Endothelial cell of umbilical vein (primary cell): ENCODE data around the gene ANKUB1. TPM values are rescaled to one million over a fixed set of nuclear protein-coding genes. Genes with fewer than 3 reads are reported as not detected.

Experiments
- BruUV-seq: library from RNA; stranded (reverse); fragments of 400-500 nt; replicated peaks from 2 replicates; lab custom pipeline; 2021; lab: Mats Ljungman, UMichigan
- CTCF ChIA-PET: fragments of 300-600, 350-600 bp; sonication (Branson Sonifier 250); formaldehyde crosslinking; loops from one replicate; lab custom pipeline; 2021; ENCODE audit warnings: antibody characterized with exemption, inconsistent platforms; lab: Charles Lee
- POLR2A ChIA-PET: fragments of 300-600, 350-600 bp; sonication (Branson Sonifier 250); formaldehyde crosslinking; loops from one replicate; lab custom pipeline; 2021; ENCODE audit warnings: antibody characterized with exemption, inconsistent platforms; lab: Charles Lee
- DNase-seq: peaks from one replicate; pipeline ENCODE4 v3.0.0-alpha.2; 2011; ENCODE audit warnings: low read depth, low spot score
- FAIRE-seq: peaks from 2 replicates; lab custom pipeline; 2011; peaks lifted over from hg19 to GRCh38; lab: Jason Lieb, UNC
- H2AFZ ChIP-seq: 2 replicates; pipeline ENCODE4 v1.6.0; 2012; ENCODE audit warnings: low read depth, low read length, control low read depth, inconsistent platforms
- H3K27ac ChIP-seq: 2 replicates; pipeline ENCODE4 v1.5.1; 2011; ENCODE audit warnings: low read depth, mild to moderate bottlenecking, control low read depth, low read length, moderate library complexity; ENCODE audit not compliant: insufficient read depth
- H3K27me3 ChIP-seq, 2 experiments: 2 replicates each; pipeline versions ENCODE4 v1.6.0 to v1.6.1; 2011; ENCODE audit warnings: low read length in 2 of 2, mixed read lengths in 1 of 2; ENCODE audit not compliant: control insufficient read depth in 2 of 2, insufficient read depth in 2 of 2
- H3K36me3 ChIP-seq, 2 experiments: 2 replicates in 1 of 2; 3 replicates in 1 of 2; pipeline ENCODE4 v1.5.1; 2011; ENCODE audit warnings: low read length in 2 of 2, mild to moderate bottlenecking in 1 of 2, moderate library complexity in 1 of 2; ENCODE audit not compliant: control insufficient read depth in 2 of 2, insufficient read depth in 2 of 2; ENCODE audit errors: extremely low read depth in 1 of 2
- H3K4me1 ChIP-seq: 3 replicates; pipeline ENCODE4 v1.5.1; 2011; ENCODE audit warnings: mild to moderate bottlenecking, low read length; ENCODE audit not compliant: control insufficient read depth, insufficient read depth; ENCODE audit errors: extremely low read depth
- H3K4me2 ChIP-seq: 2 replicates; pipeline ENCODE4 v1.6.1; 2011; ENCODE audit warnings: low read length, control low read depth, mixed read lengths; ENCODE audit not compliant: insufficient read depth
- H3K4me3 ChIP-seq, 3 experiments: fragments of 200-600 bp in 1 of 3; sonication (generic), shearing (Covaris generic) in 1 of 3; replicated peaks in 1 of 3; 2 replicates each; pipeline ENCODE4 v1.5.1; 2011 to 2016; ENCODE audit warnings: control low read depth in 3 of 3, low read length in 3 of 3, mild to moderate bottlenecking in 2 of 3, inconsistent platforms in 1 of 3, low read depth in 1 of 3, moderate library complexity in 1 of 3; ENCODE audit not compliant: insufficient read depth in 1 of 3
- H3K79me2 ChIP-seq: 2 replicates; pipeline ENCODE4 v1.6.0; 2012; ENCODE audit warnings: low read length, inconsistent platforms; ENCODE audit not compliant: control insufficient read depth, insufficient read depth
- H3K9ac ChIP-seq: replicated peaks from 2 replicates; pipeline ENCODE3; 2011; ENCODE audit warnings: low read length, control low read depth; ENCODE audit not compliant: insufficient read depth; ENCODE audit errors: extremely low read depth
- H3K9me1 ChIP-seq: replicated peaks from 3 replicates; pipeline ENCODE4 v1.6.0; 2011; ENCODE audit warnings: mild to moderate bottlenecking, low read length; ENCODE audit not compliant: control insufficient read depth, insufficient read depth; ENCODE audit errors: extremely low read depth
- H3K9me3 ChIP-seq: replicated peaks from 2 replicates; pipeline ENCODE4 v1.5.1; 2012; ENCODE audit warnings: low read length, inconsistent platforms; ENCODE audit not compliant: control insufficient read depth, insufficient read depth
- H4K20me1 ChIP-seq: replicated peaks from 2 replicates; pipeline ENCODE3; 2011; ENCODE audit warnings: mild to moderate bottlenecking, low read length; ENCODE audit not compliant: control insufficient read depth, insufficient read depth; ENCODE audit errors: extremely low read depth
- EZH2 ChIP-seq: IDR thresholded peaks from 2 replicates; pipeline ENCODE4 v1.6.1; 2012; ENCODE audit warnings: borderline replicate concordance, low read depth, mild to moderate bottlenecking, moderate library complexity, low read length, inconsistent platforms; ENCODE audit not compliant: severe bottlenecking
- FOS ChIP-seq: IDR thresholded peaks from 2 replicates; pipeline ENCODE4 v1.6.1; 2011; ENCODE audit warnings: mild to moderate bottlenecking, low read length, moderate library complexity, borderline replicate concordance; ENCODE audit not compliant: insufficient read depth
- JUN ChIP-seq: IDR thresholded peaks from 2 replicates; pipeline ENCODE4 v1.6.1; 2011; ENCODE audit warnings: borderline replicate concordance, low read depth; ENCODE audit not compliant: insufficient read length, insufficient read depth
- POLR2A ChIP-seq: IDR thresholded peaks from 2 replicates; pipeline ENCODE4 v1.6.1; 2012; ENCODE audit warnings: low read depth, mild to moderate bottlenecking, control low read depth, low read length
- POLR2AphosphoS5 ChIP-seq: IDR thresholded peaks from 2 replicates; pipeline ENCODE4 v1.6.1; 2012; ENCODE audit warnings: low read depth, mild to moderate bottlenecking, control low read depth, low read length, moderate library complexity; ENCODE audit not compliant: insufficient read depth
- dilution Hi-C: fragments of 300-500 bp; cut with MboI; formaldehyde crosslinking; loops from one replicate; pipeline ENCODE4 v1.15.0; 2019; ENCODE audit warnings: low sequenced_read_pairs; ENCODE audit not compliant: extremely low pct_ligation_motif_present
- intact Hi-C: fragments of 100-400 bp; cut with micrococcal nuclease; formaldehyde crosslinking; loops from one replicate; pipeline ENCODE4 v1.10.0; 2022
- polyA plus RNA-seq, 4 experiments: library from polyadenylated mRNA; depleted of rRNA in 3 of 4; stranded (reverse) in 3 of 4; unstranded in 1 of 4; fragments of >200 nt; gene quantifications; 2 replicates each; pipeline versions ENCODE4 v1.2.1 to v1.2.3, GENCODE V29; 2011 to 2012; ENCODE audit warnings: missing spikeins in 1 of 4
- total RNA-seq: library from RNA; stranded (reverse); gene quantifications from 2 replicates; pipeline ENCODE4 v1.2.3, GENCODE V29; 2021
- TF ChIP-seq, protein P1 (sequence below), 2 donors: IDR thresholded peaks; 1 replicate in 1 of 2; 2 replicates in 1 of 2; pipeline ENCODE4 v1.5.1; 2011; ENCODE audit warnings: low read length in 2 of 2, mild to moderate bottlenecking in 2 of 2, moderate library complexity in 2 of 2, control low read depth in 1 of 2, inconsistent platforms in 1 of 2, low read depth in 1 of 2; ENCODE audit not compliant: insufficient read depth in 1 of 2; ENCODE audit errors: extremely low read depth in 1 of 2

The ANKUB1 gene
- total and polyA plus RNA-seq, 2 donors (not counting 3 experiments of a cell fraction or from before 2014, with no cell fraction given) = not detected

DNA sequence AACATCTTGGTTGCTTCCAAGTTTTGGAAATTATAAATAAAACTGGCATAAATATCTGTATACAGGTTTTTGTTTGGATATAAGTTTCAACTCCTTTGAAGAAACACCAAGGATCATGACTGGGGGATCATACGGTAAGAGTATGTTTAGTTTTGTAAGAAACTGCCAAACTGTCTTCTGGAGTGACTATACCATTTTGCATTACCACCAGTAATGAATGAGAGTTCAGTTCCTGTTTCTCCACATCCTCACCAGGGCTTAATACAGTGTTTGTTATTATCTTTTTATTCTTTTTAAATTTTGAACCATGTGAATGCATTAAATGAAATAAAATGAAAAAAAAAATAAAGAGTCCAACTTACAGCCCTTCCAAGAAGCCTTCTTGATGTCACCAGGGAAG, 3.7 kb upstream of the ANKUB1 start:
- dilution Hi-C loops (no loop called here), intact Hi-C loops (no loop called here)
- H3K9me3 ChIP-seq = no peaks in the 10 kb centered on the region
- H3K79me2 ChIP-seq = no peaks in the 10 kb centered on the region
- H3K9ac ChIP-seq = no peak overlapping the region
- H3K4me3 ChIP-seq = no peak overlapping the region
- H4K20me1 ChIP-seq = no peaks in the 10 kb centered on the region
- no peak for TF ChIP-seq EZH2
- TF ChIP-seq FOS = no peak
- TF ChIP-seq, protein P1, sequence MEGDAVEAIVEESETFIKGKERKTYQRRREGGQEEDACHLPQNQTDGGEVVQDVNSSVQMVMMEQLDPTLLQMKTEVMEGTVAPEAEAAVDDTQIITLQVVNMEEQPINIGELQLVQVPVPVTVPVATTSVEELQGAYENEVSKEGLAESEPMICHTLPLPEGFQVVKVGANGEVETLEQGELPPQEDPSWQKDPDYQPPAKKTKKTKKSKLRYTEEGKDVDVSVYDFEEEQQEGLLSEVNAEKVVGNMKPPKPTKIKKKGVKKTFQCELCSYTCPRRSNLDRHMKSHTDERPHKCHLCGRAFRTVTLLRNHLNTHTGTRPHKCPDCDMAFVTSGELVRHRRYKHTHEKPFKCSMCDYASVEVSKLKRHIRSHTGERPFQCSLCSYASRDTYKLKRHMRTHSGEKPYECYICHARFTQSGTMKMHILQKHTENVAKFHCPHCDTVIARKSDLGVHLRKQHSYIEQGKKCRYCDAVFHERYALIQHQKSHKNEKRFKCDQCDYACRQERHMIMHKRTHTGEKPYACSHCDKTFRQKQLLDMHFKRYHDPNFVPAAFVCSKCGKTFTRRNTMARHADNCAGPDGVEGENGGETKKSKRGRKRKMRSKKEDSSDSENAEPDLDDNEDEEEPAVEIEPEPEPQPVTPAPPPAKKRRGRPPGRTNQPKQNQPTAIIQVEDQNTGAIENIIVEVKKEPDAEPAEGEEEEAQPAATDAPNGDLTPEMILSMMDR (IDR thresholded peaks at IDR 0.05; ENCODE audit: extremely low read depth in 1 of 2, insufficient read depth in 1 of 2, low read depth in 1 of 2, low read length in 2 of 2) = no peak
- no peak for TF ChIP-seq JUN
- H3K27me3 ChIP-seq = peaks cover 4 to 6% of the 10 kb centered on the region in 2 experiments
- FAIRE-seq (no peak), DNase-seq (no peak)
- H3K4me1 ChIP-seq = no peaks in the 10 kb centered on the region
- H3K36me3 ChIP-seq = no peaks in the 10 kb centered on the region
- no peak overlapping the region for H2AFZ ChIP-seq
- ChIA-PET POLR2A (no interaction called here), CTCF (interaction anchor here (2.4 kb wide), 1 partner anchor 12 kb away, joined by 13 read pairs; no protein-coding TSS in a partner anchor)
- H3K4me2 ChIP-seq = no peak overlapping the region
- no peak overlapping the region for H3K27ac ChIP-seq
- no TSS peak for BruUV-seq
- no peaks in the 10 kb centered on the region for H3K9me1 ChIP-seq

DNA sequence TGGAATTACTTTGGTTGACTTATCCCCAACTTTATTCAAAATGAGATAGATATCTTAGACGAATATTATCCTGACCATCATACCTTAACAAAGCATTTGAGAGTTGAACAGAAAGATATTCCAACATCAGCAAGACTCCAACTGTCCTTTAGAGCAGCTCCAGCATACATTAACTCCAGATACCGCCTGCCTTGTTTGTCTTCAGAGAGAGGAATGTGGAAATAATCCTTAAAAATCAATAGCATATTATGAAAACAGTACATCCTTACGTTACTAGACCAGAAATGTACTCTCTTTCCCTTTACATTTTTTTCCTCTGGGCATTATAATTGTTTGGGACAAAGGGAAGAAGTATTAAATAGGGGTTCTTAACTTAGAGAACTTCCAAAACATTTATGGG, 1.7 kb downstream of the ANKUB1 start:
- dilution Hi-C loops (no loop called here), intact Hi-C loops (no loop called here)
- CTCF ChIA-PET = no interaction called here
- POLR2A ChIA-PET = no interaction called here
- no peak for FAIRE-seq
- Histone ChIP-seq H3K27ac (no peak overlapping the region), H3K27me3 (peaks cover 11 to 15% of the 10 kb centered on the region in 2 experiments), H3K36me3 (no peaks in the 10 kb centered on the region), H3K79me2 (no peaks in the 10 kb centered on the region), H4K20me1 (no peaks in the 10 kb centered on the region), H3K4me2 (no peak overlapping the region), H2AFZ (no peak overlapping the region), H3K9me3 (no peaks in the 10 kb centered on the region), H3K9me1 (no peaks in the 10 kb centered on the region), H3K9ac (no peak overlapping the region), H3K4me1 (no peaks in the 10 kb centered on the region), H3K4me3 (no peak overlapping the region)
- TF ChIP-seq POLR2AphosphoS5 = no peak
- TF ChIP-seq POLR2A = no peak
- DNase-seq = no peak
- no TSS peak for BruUV-seq
